ENCODE data around the gene PBXIP1.

Gene PBXIP1

GRCh38 chr1:154945160-154945961 is 10.5 kb downstream of the PBXIP1 start:
- no peak for TF ChIP-seq CTCF (IDR thresholded peaks at IDR 0.05; ENCODE audit: low read depth, low read length, missing control alignments)
- H3K4me3 ChIP-seq (replicated peaks; ENCODE audit: low read depth, low read length): no peak overlapping the region

GRCh38 chr1:154944401-154945159 is 11.3 kb downstream of the PBXIP1 start:
- TF ChIP-seq CTCF (IDR thresholded peaks at IDR 0.05; ENCODE audit: low read depth, low read length, missing control alignments): no peak
- no peak overlapping the region for H3K4me3 ChIP-seq (replicated peaks; ENCODE audit: low read depth, low read length)
- DNase-seq (ENCODE audit: extremely low read depth, low read depth): no peak

More at GRCh38 chr1:154945160-154945961, 10.5 kb downstream of the PBXIP1 start:
- DNase-seq (ENCODE audit: extremely low read depth, low read depth): no peak

- peak; percentile 87 for TF ChIP-seq CTCF (IDR thresholded peaks at IDR 0.05; ENCODE audit: low read depth, low read length, missing control alignments)
- DNase-seq (ENCODE audit: extremely low read depth, low read depth): no peak
- H3K4me3 ChIP-seq (replicated peaks; ENCODE audit: low read depth, low read length): no peak overlapping the region
Observed at GRCh38 chr1:154943649-154944400, 12.1 kb downstream of the PBXIP1 start.

GRCh38 chr1:154941333-154942013 is 14.4 kb downstream of the PBXIP1 start:
- no peak overlapping the region for H3K4me3 ChIP-seq (replicated peaks; ENCODE audit: low read depth, low read length)
- DNase-seq (ENCODE audit: extremely low read depth, low read depth): no peak
- no peak for TF ChIP-seq CTCF (IDR thresholded peaks at IDR 0.05; ENCODE audit: low read depth, low read length, missing control alignments)

GRCh38 chr1:154940651-154941194 is 15.2 kb downstream of the PBXIP1 start:
- TF ChIP-seq CTCF (IDR thresholded peaks at IDR 0.05; ENCODE audit: low read depth, low read length, missing control alignments): no peak
- no peak for DNase-seq (ENCODE audit: extremely low read depth, low read depth)
- no peak overlapping the region for H3K4me3 ChIP-seq (replicated peaks; ENCODE audit: low read depth, low read length)

GRCh38 chr1:154940213-154940560 is 15.7 kb downstream of the PBXIP1 start:
- no peak overlapping the region for H3K4me3 ChIP-seq (replicated peaks; ENCODE audit: low read depth, low read length)
- no peak for DNase-seq (ENCODE audit: extremely low read depth, low read depth)
- TF ChIP-seq CTCF (IDR thresholded peaks at IDR 0.05; ENCODE audit: low read depth, low read length, missing control alignments): no peak
